ENCODE data around the gene CRYGN.

The CRYGN gene

DNA sequence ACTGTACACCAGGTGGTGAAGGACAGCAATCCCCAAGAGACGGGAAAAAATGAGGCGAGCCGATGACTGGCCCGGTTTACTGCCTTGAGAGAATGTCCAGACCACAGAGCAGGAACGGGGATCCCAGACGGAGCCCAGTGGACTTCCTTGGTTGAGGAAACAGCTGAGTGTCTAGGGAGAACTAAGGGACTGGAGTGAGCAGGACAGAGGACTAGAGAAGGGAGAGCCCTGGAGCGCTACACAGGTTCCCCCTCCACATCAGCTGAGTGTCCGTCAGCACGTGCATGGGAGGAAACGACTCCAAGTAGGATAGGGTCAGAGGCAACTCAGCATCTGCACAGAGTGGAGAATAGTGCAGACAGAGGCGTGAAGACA is 23.0 kb downstream of the CRYGN start:
- DNase-seq (ENCODE audit: low read depth, low spot score): no peak
- ChIA-PET POLR2A (no interaction called here), CTCF (no interaction called here)
- TF ChIP-seq, protein P1, sequence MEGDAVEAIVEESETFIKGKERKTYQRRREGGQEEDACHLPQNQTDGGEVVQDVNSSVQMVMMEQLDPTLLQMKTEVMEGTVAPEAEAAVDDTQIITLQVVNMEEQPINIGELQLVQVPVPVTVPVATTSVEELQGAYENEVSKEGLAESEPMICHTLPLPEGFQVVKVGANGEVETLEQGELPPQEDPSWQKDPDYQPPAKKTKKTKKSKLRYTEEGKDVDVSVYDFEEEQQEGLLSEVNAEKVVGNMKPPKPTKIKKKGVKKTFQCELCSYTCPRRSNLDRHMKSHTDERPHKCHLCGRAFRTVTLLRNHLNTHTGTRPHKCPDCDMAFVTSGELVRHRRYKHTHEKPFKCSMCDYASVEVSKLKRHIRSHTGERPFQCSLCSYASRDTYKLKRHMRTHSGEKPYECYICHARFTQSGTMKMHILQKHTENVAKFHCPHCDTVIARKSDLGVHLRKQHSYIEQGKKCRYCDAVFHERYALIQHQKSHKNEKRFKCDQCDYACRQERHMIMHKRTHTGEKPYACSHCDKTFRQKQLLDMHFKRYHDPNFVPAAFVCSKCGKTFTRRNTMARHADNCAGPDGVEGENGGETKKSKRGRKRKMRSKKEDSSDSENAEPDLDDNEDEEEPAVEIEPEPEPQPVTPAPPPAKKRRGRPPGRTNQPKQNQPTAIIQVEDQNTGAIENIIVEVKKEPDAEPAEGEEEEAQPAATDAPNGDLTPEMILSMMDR (IDR thresholded peaks at IDR 0.05; ENCODE audit: insufficient read depth, low read length, missing control alignments): no peak
- H3K4me3 ChIP-seq (ENCODE audit: low read depth, low read length): no peak overlapping the region

DNA sequence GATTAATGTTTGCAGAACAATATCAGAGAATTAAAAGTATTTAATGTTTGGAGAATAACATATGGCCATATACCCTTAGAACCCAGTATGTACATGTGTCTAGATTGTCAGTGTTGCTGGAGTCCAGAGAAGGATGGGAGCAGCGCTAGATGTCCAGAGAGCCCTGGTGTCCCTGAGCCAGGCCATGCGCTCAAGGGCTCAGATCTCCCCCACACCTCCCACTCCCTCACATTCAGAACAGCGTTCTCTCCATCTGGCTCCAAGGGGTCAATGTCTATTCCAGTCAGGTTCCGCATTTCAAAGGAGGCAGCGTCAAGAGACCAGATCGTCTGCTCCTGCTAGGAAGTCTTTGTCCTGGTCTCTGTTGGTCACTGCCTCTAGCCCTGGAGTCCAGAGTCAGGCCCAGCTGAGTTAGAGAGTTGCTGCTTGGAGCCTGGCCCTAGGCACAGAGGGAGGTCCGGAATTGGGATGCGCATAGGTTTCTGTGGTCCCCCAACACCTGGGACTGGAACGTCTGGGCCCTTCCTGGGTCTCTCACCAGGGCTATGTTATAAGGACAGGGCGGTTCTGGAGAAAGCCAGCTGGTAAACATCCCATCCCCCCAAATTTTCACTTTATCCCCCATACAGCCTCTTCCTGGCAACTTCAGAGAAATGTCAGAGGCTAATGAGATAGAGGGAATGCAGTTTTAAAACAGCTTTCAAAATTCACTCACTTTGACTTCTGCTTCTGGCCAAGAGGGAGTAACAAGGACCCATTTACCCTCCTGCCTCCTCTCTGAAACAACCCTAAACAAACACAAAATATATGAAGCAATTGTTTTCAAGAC is 23.6 kb downstream of the CRYGN start:
- TF ChIP-seq, protein P1 (IDR thresholded peaks at IDR 0.05; ENCODE audit: insufficient read depth, low read length, missing control alignments): no peak
- DNase-seq (ENCODE audit: low read depth, low spot score): no peak
- H3K4me3 ChIP-seq (ENCODE audit: low read depth, low read length): no peak overlapping the region
- ChIA-PET POLR2A (no interaction called here), CTCF (interaction anchor here (0.9 kb wide), 1 partner anchor 48 kb away, joined by 4 read pairs; no protein-coding TSS in a partner anchor)

DNA sequence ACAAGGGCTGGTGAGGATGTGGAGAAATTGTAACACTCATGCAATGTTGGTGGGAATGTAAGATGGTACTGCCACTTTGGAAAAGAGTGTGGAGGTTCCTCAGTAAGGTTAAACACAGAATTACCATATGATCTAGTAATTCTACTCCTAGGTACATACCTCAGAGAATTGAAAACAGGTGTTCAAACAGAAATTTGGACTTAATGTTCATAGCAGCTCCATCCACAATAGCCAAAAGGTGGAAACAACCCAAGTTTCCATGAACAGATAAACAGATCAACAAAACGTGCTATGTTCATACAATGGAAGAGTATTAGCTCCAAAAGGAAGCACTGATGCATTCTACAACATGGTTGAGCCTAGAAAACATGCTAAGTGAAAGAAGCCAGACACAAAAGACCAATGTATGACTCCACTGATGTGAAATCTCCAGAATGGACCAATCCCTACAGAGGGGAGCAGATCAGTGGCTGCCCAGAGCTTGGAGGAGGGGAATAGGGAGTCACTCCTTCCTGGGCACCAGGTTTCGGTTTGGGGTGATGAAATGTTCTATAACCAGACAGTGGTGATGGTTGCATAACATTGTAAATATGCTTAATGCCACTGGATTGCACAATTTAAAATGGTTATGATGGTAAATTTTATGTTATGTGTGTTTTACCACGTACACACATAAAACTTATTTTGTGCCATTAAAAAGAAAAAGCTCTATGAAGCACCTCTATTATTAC is 24.4 kb downstream of the CRYGN start:
- ChIA-PET CTCF (interaction anchor here (0.9 to 1.4 kb wide), 2 partner anchors 11 to 47 kb away, joined by 3 to 4 read pairs; no protein-coding TSS in a partner anchor), POLR2A (no interaction called here)
- TF ChIP-seq, protein P1 (IDR thresholded peaks at IDR 0.05; ENCODE audit: insufficient read depth, low read length, missing control alignments): no peak
- DNase-seq (ENCODE audit: low read depth, low spot score): no peak
- H3K4me3 ChIP-seq (ENCODE audit: low read depth, low read length): no peak overlapping the region

DNA sequence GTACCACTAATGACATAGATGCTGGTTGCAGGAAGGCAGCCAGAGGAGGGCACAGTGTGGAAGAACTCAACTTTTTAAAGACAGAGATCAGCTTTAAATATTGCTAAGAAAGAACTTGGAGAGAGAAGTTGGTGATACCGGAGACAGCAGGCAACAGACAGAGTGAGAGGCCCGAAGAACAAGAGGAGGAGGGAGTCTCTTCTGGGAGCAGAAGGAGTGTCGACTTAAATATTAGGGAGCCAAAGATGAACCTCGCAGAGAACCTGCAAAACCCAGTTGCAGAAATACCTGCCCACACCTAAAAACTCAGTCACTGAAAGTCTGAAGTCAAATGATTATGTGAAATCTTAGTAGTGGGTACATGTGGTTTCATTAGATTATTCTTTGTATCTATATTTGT is 26.7 kb downstream of the CRYGN start:
- H3K4me3 ChIP-seq (ENCODE audit: low read depth, low read length): no peak overlapping the region
- ChIA-PET CTCF (no interaction called here), POLR2A (no interaction called here)
- TF ChIP-seq, protein P1 (IDR thresholded peaks at IDR 0.05; ENCODE audit: insufficient read depth, low read length, missing control alignments): no peak
- no peak for DNase-seq (ENCODE audit: low read depth, low spot score)

DNA sequence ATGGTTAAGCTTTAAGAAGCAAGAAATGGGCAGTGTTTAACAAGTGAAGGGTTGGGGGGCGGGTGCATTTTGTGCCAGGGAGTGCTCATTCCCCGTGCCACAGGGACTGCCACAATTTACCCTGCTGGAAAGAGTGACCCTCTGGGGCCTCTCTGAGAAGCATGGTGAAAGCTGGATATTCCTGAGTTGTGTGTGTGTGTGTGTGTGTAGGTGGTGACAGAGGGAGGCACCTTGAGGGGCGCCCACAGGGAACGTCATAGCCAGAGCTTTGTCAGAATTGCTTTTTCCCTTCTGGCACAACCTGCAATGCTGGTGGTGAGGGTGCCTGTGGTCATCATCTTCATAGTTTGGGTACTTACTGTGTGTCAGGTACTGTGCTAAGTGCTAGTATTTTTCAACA is 27.6 kb downstream of the CRYGN start:
- DNase-seq (ENCODE audit: low read depth, low spot score): no peak
- ChIA-PET CTCF (interaction anchor here (1.2 to 2.3 kb wide), 2 partner anchors 37 to 41 kb away, joined by 3 to 6 read pairs; no protein-coding TSS in a partner anchor), POLR2A (no interaction called here)
- no peak overlapping the region for H3K4me3 ChIP-seq (ENCODE audit: low read depth, low read length)
- TF ChIP-seq, protein P1 (IDR thresholded peaks at IDR 0.05; ENCODE audit: insufficient read depth, low read length, missing control alignments): no peak

DNA sequence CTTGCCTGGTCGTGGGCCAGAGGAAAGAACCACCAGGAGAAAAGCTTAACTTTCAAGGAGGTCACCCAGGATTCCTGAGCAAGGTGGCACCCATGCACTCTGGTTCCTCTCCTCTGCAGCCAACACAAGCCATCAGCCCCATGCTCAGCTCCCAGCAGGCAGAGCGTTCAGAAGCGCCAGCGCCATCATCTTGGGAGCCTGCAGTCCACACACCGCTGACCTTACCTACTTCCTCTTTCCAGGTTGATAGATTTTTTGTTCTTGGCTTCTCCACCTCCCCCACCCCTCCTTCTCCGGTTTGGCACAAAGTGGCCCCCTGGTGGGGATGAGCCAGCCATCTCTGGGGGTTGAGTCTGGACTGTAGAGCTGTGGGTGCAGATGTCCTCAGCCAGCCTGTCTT is 28.4 kb downstream of the CRYGN start:
- ChIA-PET CTCF (interaction anchor here (1.2 to 2.3 kb wide), 2 partner anchors 38 to 40 kb away, joined by 3 to 6 read pairs; no protein-coding TSS in a partner anchor), POLR2A (no interaction called here)

More for the DNA sequence above, 28.4 kb downstream of the CRYGN start:
- H3K4me3 ChIP-seq (ENCODE audit: low read depth, low read length): no peak overlapping the region
- no peak for DNase-seq (ENCODE audit: low read depth, low spot score)
- TF ChIP-seq, protein P1 (IDR thresholded peaks at IDR 0.05; ENCODE audit: insufficient read depth, low read length, missing control alignments): no peak

Data from AG04449 (cell line).